Stimulated activated CD8-positive, alpha-beta memory T cell treated with anti-CD3 and anti-CD28 coated beads, Interleukin-12 subunit alpha, Interleukin-12 subunit beta, amount 100 ng/mL, for 1 hour (primary cell): Measurements from ENCODE around the gene RNU2-63P.
"Not testable (repeated sequence)": the region's sequence is repeated elsewhere in the genome, so short reads cannot be mapped to it uniquely, and the experiment has no call there.

Source experiments
- DNase-seq: peaks from one replicate; pipeline ENCODE4 v3.0.0-alpha.2; 2020; ENCODE audit warnings: low read depth

RNU2-63P gene

DNA sequence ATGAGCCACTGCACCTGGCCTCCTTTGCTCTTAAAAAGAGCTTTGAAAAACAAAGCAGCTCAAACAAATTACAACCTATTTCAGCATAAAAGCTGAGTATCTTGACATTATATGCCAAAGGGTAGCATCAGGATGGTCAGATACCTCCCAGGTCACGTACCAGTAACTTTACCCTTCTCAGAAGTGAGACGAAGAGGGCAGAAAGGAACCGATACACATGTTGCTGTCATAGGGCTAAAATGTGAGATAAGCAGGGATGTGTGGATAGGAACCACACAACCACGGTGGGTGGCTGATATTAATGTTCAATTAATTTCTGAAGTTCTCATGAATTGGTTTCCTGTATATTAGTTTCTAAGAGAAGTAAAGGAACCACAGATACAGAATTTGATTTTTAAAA, 12.6 kb upstream of the RNU2-63P start:
- no peak for DNase-seq

DNA sequence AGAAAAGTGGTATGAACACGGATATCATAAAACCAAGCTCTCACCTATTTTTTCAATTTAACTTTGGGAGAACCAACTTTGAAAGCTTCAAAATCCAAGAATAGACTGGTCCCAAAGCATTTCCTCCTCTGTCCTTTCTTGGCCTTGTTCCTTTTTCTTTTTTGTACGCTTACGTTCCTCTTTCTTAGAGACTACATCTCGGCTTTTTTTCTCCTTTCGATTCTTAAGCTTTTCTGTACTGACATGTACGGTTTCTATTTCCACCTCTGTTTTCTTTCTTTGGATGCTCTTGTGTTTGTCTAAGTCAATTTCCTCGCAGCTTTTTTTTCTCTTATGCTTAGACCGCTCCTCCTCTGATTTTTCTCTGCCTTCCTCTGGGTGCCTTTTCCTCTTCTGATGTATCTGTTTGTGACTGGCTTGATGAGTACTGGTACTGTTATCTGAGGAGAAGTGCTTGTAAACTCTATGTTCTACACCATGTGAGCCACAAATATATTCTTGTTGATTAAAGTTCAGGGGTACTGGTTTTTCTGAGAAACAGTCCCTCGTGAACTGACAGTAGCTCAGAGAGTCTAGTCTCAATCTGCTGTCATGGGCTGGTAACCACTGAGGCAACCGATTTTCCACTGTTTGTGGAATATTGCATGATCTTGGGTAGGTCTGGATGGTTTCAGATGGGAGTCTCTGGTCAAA, 11.5 kb upstream of the RNU2-63P start:
- no peak for DNase-seq

DNA sequence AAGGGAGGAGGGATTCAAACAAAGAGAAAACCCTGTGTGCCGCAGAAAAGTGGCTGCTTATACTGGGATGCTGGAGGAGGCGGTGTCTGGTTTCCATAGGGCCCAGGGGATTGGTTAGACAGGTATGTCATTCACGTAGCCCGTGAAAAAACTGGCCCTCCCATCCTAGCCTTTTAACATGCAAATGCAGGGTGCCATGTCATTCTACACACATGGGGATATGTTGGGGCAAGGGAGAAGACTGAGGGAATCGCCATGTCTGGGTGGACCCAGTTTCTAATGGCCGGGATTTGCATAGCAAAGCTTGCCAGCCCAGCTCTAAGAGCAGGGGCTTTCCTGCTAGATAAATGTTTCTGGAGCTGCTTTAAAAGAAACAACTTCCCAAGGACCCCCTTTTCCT, 8.2 kb upstream of the RNU2-63P start:
- DNase-seq, result no peak

DNA sequence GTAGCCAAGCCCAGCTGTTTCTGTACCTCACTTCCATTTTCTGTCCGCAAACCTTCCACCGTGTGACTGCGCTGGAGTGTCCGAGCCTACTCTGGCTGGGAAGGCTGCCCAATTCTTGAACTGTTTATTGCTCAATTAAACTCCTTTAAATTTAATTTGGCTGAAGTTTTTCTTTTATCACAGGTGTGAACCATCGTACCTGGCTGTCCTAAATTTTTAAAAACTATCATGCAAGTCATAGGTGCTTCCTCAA, 6.2 kb upstream of the RNU2-63P start:
- no peak for DNase-seq

DNA sequence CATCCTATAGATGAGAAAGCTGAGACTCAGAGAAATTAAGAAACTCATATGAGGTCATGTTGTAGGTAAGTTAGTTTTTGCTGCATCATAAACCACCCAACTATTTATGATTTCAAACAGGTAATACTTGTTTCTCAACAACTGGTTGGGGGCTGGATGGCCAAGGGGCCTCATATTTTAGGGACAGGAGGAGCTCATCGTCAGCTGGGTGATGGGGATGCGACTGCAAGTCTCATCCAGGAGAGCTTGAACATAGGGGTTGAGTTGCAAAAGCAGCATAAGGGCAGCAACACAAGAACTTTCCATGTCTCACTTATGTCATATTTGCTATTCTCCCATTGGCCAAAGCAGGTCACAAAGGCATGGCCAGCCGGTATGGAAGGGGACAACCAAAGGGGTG, 3.6 kb upstream of the RNU2-63P start:
- no peak for DNase-seq

DNA sequence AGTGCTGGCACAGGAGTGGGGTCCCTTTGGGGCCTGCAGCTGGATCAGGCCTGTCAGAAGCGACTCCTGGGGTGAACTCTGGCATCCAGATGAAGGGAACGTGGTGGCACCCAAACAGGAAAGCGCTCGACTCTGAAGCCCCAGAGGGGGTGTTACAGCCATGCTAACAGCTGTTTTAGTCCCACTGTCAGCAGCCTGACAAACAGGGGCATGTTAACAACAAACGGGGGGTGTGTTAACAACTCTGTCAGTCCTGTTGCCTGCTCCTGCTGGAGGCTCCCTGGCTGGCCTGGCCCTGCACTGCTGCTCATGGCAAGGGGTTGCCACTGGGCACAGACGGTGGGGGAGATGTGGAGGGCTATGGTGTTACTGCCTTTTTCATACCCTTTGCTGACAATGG, 2.6 kb upstream of the RNU2-63P start:
- no peak for DNase-seq

DNA sequence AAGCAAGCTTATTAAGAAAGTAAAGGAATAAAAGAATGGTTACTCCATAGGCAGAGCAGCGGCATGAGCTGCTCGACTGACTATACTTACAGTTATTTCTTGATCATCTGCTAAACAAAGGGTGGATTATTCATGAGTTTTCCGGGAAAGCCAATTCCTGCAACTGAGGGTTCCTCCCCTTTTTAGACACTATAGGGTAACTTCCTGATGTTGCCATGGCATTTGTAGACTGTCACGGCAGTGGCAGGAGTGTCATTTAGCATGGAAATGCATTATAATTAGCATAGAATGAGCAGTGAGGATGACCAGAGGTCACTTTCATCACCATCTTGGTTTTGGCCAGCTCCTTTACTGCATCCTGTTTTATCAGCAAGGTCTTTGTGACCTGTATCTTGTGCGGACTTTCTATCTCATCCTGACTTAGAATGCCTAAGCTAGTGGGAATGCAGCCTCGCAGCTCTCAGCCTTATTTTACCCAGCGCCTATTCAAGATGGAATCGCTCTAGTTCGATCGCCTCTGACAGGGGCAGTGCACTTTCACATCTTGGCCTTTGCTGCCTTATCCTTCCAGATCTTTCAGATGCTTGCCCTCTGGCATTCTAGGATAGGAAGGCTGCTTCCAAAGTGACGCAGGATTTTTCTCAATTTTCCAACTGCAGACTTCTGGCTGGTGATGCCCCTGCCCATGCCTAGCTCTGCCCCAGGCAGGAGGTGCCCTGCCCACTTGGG, 1.9 kb upstream of the RNU2-63P start:
- DNase-seq, result not testable (repeated sequence)

DNA sequence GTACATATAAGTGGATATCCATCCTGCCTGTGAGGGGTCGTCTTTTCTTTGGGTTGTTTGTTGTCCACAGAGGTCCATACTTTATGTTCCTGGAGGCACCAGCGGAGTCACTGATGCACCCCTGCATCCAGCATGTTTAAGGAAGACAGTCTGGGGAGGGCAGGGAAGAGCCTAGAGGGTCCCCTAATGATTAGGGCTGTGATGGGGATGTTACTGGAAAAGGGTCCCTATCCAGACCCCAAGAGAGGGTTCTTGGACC, 1.4 kb upstream of the RNU2-63P start:
- not testable (repeated sequence) for DNase-seq

DNA sequence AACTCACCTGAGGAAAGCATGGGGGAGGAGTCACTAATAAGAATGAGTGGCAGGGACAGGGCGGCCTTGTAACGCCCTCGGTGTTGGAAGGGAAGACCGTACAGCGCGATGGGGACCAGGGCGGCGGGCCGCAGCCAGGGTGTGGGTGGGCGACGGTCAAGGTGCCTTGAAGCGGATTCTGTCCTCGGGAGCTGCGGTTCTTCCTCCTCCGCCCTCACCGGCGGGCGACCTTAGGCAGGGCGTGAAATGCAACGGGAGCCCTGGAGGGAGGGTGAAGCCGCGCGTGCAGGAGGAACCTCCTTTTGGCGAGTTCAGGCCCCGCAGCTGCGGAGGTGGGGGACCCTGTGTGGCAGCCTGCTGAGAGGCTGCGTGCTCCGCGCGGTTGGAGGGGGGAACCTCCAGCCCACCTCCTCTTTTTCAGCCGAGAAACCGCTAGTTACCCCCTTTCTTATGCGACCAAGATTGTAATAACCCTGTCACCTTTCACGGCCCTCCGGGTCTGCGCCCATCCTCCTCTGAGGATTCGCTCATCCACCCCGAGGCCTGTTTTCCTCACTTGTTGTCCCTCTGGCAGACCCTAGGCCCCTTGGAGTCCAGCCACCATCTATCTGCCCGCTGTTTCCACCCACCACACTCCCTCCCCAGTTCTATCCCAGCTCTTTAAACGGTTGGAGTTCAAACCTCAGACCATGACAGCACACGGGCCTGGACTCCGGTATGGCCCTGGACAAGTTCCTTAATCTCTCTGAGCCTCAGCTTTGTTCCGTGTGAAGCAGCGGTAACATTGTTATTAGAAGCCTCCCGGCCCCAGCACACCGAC, 823 bp upstream of the RNU2-63P start:
- DNase-seq, result peak; percentile 37

DNA sequence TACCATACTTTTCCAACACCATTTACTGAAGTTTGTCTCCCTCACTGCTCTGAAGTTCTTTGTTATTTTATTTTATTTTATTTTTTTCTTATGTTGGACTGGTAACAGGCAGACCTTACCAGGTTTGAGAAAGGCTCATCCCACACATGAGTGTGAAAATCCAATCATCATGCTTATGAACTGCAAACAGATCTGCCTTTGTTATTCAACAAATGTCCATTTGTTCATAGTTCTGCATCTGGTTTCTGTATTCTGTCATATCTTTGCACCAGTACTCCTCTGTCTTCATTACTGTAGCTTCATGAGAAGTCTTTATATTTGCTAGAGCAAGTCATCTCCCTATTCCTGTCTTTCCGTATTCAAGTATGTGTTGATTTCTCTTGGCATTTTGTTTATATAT, 5.3 kb downstream of the RNU2-63P start:
- no peak for DNase-seq

DNA sequence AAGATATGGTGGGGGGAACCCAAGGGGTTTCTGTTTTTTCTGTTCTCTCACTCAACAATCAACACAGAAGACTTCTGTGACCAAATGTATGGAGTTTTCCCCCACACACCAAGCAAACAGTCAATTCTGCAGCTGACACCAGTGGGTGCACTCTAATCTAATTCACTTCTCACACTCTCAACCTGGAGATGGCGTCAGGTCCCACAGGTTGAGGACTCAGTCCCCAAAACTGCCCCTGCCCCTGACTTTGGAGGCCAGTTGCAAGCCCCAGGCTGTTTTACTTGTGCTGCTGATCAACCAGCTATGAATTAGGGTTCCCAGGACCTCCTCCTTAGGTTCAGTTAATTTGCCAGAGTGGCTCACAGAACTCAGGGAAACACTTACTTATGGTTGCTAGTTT, 6.2 kb downstream of the RNU2-63P start:
- DNase-seq, result no peak

DNA sequence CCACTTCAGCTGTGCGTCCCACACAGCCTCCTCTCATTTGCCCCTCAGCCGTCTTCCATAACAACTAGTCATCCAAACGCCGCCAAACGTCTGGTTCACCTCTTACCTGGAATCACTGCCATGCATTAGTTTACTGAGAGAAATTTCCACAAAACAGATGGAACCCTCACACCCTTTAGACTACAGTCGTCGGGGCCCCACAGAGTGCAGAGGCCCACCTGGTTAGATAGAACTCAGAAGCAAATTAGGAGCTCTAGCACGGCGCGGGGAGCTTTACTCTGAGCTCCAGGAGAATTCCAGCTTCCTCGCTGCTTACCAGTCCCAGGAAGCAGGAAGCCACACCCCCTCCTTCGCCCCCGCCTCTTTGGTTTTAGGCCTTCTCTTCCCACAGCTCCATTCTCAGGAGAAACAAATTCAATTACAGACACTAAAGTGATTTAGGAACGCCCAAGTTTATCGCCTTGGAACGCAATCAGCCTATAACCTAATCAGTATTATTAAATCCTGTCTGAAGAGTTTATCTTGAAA, 9.4 kb downstream of the RNU2-63P start:
- no peak for DNase-seq

DNA sequence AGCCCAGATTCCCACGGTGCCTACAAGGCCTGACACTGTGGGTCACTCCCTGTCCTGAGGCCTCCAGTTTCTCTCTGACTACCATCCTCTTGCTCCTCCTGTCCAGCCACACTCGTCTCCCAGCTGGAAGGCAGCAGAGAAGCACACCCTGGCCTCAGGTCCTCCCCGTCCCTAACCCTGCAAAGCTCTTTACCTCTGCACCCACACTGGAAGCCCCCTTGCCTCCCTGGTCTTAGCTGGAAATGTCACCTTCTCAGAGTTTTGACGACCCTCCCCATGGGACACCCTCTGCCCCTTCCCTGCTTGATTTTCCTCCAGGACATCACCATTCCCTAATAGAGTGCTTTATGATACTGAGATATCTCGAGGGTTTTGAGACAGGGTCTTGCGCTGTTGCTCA, 10.6 kb downstream of the RNU2-63P start:
- DNase-seq, result no peak

DNA sequence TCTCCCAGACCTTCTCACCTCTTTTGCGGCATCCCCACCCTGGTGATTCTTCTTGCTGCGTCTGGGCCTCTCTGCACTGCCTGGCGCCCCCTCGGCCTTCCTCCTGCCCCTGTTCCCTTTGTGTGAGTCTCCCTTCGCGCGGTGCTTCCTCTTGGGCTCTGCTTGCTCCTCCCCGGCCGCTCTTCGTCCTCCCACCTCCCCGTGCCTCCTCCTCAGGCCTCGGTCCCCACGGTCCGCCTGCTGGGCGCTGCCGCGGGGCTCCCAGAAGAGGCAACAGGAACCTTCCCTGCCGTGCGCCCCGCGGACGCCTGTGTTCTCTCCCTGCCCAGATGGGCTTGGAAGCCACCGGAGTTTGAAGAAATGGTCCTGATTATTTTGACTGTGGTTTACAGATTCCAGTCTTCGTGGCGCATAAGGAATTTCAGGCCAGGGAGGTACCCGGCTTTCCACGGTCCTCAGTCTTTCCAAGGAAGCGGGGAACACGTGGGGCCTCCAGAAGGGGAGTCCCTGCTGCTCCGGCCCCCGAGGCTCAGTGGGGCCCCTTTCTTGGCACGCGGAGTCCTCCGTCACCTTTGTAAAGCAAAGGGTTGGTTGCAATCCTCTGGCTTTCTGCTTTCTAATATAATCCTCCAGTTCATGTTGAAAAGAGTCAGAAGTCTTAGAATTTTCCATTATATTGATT, 13.1 kb downstream of the RNU2-63P start:
- DNase-seq, result no peak

DNA sequence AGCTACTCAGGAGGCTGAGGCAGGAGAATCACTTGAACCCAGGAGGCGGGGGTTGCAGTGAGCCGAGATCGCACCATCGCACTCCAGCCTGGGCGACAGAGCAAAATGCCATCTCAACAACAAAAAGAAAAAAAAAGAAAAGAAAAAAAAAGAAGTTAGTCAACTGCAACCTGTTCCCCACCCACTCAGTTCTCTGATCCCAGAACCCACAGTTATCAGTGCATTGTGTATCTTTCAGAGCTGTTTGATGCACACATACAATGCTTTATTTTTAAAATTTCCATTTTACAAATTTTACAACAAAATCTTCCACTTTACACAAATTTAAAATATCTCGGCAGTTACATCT, 14.0 kb downstream of the RNU2-63P start:
- no peak for DNase-seq

DNA sequence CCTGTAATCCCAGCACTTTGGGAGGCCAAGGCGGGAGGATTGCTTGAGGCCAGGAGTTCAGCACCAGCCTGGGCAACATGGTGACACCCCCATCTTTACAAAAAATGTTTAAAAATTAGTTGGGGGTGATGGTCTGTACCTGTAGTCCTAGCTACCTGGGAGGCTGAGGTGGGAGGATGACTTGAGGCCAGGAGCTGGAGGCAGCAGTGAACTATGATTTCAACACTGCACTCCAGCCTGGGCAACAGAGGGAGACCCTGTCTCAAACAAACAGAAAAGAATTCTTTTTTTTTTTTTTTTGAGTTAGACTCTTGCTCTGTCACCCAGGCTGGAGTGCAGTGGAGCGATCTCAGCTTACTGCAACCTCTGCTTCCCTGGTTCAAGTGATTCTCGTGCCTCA, 15.9 kb downstream of the RNU2-63P start:
- not testable (repeated sequence) for DNase-seq

DNA sequence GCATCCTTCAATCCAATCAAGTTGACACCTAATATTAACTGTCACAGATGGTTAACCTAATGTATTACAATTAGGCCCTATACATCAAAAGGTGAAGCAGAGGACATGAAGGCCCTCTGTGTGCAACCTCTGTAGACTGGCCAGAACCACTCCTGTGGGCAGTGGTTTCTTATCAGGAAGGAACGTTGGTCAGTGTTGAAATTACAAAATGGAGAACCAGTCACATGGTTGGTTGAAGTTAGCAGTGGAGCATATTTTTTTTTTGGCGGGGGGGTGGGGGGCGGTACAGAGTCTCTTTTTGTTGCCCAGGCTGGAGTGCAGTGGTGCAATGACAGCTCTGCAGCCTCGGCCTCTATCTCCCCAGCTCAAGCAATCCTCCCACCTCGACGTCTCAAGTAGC, 19.8 kb downstream of the RNU2-63P start:
- DNase-seq, result no peak

DNA sequence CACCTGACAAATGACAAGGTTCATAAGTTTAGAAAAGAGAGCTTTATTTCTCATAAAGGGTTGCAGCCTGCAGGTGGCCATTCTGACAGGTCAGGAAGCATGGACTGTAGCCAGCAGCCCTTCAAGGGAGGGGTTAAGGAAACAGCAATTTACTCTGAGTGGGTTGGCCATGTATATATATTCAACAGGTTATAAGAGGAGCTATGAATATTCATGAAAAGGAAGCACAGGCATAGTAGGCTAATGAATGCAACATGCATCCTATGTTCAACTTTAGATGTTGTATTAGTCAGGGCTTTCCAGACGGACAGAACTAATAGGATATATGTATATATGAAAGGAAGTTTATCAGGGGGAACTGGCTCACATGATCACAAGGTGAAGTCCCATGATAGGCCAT, 20.6 kb downstream of the RNU2-63P start:
- no peak for DNase-seq

DNA sequence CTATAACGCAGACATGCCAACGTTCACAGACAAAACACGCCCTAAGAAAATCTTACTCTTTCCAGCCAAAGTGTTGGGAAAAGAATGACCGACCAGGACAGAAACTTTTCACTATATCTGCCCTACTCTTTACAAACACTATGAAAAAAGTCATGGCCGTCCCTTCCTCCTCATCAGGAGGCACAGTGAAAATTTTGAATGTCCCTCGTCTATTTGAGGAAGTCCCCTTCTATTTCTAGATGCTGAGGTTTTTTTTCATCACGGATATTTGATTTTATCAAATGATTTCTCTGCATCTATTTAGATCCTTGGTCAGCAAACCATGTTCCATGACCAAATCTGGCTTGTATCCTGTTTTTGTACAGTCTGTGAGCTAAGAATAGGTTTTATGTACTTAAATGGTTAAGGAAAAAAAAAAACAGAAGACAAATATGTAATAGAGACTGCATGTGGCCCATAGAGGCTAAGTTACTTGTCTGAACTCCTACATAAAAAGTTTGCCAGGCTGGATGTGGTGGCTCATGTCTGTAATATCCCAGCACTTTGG, 22.0 kb downstream of the RNU2-63P start:
- not testable (repeated sequence) for DNase-seq

DNA sequence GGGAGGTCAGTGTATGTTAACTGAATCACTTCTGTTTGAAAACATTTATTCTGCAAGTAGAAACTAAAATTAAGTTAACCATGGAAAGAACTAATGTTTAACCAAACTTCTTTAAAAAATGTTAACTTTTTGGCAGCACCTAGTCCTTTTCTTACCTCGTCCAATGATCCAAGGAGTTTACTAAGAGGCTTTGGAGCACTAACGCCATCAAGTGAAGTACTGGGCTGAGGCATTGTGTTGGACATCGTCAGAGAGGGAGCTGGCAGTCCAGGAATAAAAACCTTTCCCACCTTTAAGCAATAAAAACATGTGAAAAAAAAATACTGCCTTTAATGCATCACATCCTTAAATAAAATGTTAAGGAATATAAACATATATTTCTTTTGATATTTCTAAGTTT, 23.8 kb downstream of the RNU2-63P start:
- not testable (repeated sequence) for DNase-seq

DNA sequence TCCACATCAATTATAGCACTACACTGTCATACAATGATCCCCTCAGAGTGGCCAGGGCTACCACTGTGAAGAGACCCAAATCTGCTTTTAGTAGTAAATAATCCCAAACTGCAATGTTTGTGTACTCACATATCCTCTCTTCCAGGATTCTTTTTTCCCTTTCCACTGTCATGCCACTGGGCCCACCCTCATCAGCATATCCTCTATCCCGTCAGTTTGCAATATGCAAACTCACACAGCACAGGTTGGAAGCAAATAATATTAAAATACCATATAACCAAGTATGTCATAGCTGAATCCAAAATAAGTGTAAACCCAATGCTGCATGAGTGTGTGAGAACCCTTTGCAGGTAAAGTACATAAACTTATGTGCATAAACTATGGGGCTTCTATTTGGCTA, 28.9 kb downstream of the RNU2-63P start:
- DNase-seq, result not testable (repeated sequence)

DNA sequence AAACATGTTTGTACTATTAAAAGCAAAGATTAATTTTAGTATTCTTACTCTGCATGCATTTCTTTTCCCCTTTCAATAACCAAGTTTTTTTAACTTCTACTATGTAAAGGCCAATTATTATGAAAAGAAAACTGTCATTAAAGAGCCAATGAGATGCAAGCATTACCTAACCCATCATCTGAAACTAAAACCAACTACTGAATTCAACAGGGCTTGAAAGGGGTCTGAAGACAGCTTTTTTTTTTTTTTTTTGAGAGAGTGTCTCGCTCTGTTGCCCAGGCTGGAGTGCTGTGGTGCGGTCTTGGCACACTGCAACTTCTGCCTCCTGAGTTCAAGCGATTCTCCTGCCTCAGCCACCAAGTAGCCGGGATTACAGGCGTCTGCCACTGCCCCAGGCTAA, 30.4 kb downstream of the RNU2-63P start:
- not testable (repeated sequence) for DNase-seq

DNA sequence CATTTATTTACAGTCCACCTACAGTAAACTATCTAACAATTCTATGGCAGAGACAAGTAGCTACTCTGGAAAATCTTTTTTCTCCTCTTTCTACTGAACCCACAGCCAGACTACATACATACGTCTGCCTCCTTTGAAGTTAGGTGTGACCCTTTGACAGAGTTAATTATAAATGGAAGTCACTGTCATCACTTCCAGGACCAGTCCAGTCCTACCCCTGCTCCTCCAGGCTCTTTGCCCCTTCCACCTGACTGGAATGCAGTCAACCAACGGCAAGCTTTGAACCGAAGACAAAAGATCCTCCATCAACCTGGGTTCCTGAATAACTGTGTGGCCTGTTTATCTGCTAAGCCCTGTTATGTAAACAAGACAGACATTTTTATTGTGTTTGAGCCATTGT, 35.2 kb downstream of the RNU2-63P start:
- DNase-seq, result not testable (repeated sequence)
